Posterior vena cava (tissue), 2 donors: ENCODE results near the gene GNAI3. TPM values are rescaled to one million over a fixed set of nuclear protein-coding genes. Genes with fewer than 3 reads are reported as not detected.

Experiments used
- DNase-seq: peaks from one replicate; pipeline ENCODE4 v3.0.0-alpha.2; 2020; ENCODE audit warnings: low spot score
- intact Hi-C, 2 donors: fragments of 100-400 bp; cut with DNase I; formaldehyde crosslinking; loops; one replicate each; pipeline versions ENCODE4 v1.14.1 to v1.14.2; 2022 to 2023
- long read RNA-seq, 2 donors: library from polyadenylated mRNA; unstranded; transcript quantifications; one replicate each; pipeline ENCODE4 v2.0.0, GENCODE V29; 2020 to 2021
- total RNA-seq, 2 donors: library from RNA; stranded (reverse); fragmentation: NEBNext Ultra II Directional; extraction: Animal tissue kit (Norgen Biotek cat#: 25700); gene quantifications; one replicate each; pipeline ENCODE4 v1.2.1, GENCODE V29; 2021
- donor health status: DM: yes; HTN: yes; CAD: no.
- donor health status: DM: yes; HTN: yes; CAD: no.

GNAI3 gene
- 1 to 10 TPM; 6.8 to 7.5 TPM for total RNA-seq
- long read RNA-seq, donor 1, full-length matches to known transcripts, result 42 of 46 reads
- long read RNA-seq, donor 1, partial matches to known transcripts, result 0 of 46 reads
- long read RNA-seq, donor 1, other reads (novel, unspliced or antisense), result 4 of 46 reads
- long read RNA-seq, donor 2, full-length matches to known transcripts, result 204 of 221 reads
- long read RNA-seq, donor 2, partial matches to known transcripts, result 8 of 221 reads
- long read RNA-seq, donor 2, other reads (novel, unspliced or antisense), result 9 of 221 reads

DNA sequence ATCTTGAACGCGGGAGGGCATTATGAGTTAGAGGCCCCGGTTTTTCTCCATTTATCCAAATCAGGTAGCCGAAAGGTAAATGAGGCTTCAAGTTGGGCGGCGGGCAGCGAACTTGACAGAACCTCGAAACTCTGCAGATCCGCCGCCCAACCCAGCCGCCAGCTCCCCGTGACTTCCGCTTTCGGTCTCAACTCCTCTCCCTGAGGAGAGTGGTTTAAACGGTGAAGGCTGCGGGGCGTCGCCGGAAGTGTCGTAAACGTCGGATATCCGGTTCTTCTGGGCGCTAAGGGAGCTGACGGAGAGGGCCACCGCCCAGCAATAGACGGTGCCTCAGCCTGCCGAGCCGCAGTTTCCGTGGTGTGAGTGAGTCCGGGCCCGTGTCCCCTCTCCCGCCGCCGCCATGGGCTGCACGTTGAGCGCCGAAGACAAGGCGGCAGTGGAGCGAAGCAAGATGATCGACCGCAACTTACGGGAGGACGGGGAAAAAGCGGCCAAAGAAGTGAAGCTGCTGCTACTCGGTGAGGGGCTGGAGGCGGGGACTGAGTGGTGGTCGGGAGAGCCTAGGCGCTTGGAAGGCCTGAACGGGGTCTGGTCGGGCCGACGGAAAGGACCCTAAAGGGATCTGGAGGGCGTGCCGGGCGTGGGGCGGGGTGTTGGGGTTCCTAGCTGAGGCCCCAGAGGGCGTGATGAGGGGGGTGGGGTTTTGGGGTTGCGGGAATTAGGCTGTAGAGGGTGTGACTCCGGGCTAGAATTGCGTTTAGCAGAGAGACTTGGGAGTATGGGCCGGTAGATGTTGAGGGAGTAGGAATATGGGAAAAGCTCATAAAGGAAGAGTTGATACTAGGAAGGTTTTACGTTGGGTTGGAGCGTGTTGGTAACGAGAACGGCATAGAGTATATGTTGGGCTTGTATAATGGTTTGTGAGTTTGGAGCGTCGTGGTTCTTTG, at the start of gene GNAI3:
TSS of gene GNAI3 (plus strand) at position 295 of the 947 bp plus-strand sequence. CDS start at position 401, 106 bp downstream.
- intact Hi-C loops, result loop anchor here (10.0 kb wide), 3 partner anchors 76 to 436 kb away; partner anchors contain the start of gene AHCYL1 (in 1 of the 2)

GRCh38 chr1:109499081-109499480, 49.3 kb upstream of the GNAI3 start:
- intact Hi-C loops, result loop anchor here in 1 of 2 donors (1.0 kb wide), 1 partner anchor 36 kb away; no protein-coding TSS in a partner anchor
- DNase-seq, result no peak

More for the DNA sequence above, at the start of gene GNAI3:
- peak; percentile 99 for DNase-seq

- DNase-seq, result no peak
- intact Hi-C loops, result loop anchor here in 1 of 2 donors (1.0 kb wide), 1 partner anchor 35 kb away; no protein-coding TSS in a partner anchor
These were observed 48.5 kb upstream of the GNAI3 start for GRCh38 chr1:109499661-109500536.

DNA sequence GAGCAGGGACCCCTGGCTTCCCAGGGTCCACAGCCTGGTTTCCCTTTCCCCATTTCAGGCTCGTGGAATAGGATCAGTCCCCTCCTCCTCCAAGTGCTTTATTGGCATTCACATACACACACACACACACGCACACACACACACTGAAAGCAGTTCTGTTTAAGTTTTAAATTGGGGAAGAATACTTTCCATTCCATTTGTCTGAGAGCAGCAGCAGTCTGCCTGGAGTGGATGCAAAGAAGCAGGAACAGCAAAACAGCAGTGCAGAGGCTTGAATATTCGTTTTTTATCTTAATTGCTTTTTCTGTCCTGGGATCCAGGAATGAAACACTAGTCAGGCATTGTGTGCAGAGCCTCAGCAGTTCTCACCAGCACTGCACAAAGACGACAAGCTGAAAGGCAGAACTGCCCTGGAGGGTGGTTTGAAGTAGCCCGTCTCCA, 47.5 kb upstream of the GNAI3 start:
- intact Hi-C loops, result no loop called here
- DNase-seq, result no peak

DNA sequence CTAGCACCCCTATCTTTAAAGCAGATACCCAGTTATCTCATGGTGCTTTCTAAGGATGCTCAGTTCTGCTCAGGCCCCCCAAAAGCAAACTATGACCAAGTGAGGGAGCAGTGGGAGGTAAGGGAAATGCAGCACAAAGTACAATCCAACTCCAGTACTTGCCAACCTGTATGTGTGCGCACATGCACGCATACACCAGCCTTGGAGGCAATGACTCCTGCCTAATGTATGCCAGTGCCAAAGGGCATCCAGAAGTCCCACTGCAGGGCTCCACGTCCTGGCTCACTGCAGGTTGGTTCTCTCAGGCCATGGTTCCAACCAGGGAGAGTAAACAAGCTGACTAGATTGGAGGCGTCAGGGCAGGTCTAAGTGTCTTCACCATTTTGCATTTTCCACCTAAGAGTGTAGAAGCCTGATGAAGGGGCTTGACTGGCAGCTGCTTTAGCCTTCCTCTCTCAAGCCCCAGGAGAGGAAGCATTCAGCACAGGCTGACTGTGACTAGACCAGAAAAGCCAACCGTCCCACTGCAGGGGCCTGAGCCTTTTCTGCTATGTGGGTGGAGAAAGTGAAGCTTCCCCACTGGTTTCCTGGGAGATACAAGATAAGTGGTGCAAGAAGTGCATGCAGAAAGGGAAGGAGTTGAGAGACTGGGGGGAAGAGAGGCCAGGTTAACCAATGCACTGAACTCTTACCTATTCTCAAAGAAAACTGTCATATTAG, 46.6 kb upstream of the GNAI3 start:
- no peak for DNase-seq
- intact Hi-C loops, result no loop called here

GRCh38 chr1:109502364-109502851, 46.0 kb upstream of the GNAI3 start:
- intact Hi-C loops, result no loop called here
- no peak for DNase-seq

- no peak for DNase-seq
- intact Hi-C loops, result no loop called here
These were observed 44.5 kb upstream of the GNAI3 start for GRCh38 chr1:109503935-109504334.

GRCh38 chr1:109504974-109505373, 43.4 kb upstream of the GNAI3 start:
- intact Hi-C loops, result no loop called here
- no peak for DNase-seq

DNA sequence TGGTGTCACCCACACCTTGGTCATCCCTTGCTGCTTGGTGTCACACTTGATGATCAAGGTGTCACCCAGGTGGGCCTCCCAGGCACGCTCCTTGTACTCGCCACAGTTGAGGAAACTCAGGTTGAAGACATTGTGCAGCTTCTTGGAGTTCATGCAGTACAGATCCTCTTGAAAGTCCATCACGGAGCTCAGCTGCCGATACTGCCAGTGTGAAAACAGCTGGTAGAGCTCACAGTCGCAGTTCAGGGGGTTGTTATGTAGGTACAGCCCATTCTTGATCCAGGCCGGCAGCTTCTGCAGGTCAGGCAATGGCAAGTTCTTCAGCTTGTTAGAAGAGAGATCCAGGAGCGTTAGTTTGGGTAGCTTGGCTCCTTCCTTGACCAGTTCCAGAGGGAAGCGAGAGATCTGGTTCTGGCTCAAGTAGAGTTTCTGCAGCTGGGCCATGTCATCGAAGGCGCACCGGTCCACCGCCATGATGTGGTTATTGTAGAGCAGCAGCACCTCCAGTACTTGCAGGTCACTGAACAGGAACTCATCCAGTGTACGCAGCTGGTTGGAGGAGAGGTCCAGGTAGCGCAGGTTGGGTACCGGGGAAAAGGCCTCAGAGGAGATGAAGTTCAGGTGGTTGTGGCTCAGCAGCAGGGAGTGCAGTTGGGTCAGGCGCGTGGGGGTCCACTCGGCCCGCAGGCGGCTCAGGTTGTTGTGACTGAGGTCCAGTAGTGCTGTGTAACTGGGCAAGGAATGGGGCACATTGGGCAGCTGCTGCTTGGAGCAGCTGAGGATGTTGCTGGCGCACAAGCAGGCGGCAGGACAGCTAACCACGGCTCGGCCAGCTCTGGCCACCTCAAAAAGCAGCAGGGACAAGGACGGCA, 40.2 kb upstream of the GNAI3 start:
- DNase-seq, result no peak
- intact Hi-C loops, result no loop called here

DNA sequence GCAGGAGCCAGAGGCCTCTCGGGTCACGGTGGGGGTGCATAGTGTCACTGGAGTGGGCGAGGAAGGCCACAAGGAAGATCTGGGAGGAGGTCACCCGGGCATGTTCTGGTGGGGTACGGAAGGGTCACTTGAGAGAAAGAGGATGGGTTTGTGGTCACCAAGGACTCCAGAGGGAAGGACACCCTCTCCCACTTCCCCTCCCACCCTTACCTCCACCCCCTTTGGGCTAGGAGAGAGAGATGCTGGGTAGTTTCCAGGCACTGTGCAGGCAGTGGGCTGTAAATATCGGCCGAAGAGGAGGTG, 39.6 kb upstream of the GNAI3 start:
- intact Hi-C loops, result no loop called here
- DNase-seq, result no peak

DNA sequence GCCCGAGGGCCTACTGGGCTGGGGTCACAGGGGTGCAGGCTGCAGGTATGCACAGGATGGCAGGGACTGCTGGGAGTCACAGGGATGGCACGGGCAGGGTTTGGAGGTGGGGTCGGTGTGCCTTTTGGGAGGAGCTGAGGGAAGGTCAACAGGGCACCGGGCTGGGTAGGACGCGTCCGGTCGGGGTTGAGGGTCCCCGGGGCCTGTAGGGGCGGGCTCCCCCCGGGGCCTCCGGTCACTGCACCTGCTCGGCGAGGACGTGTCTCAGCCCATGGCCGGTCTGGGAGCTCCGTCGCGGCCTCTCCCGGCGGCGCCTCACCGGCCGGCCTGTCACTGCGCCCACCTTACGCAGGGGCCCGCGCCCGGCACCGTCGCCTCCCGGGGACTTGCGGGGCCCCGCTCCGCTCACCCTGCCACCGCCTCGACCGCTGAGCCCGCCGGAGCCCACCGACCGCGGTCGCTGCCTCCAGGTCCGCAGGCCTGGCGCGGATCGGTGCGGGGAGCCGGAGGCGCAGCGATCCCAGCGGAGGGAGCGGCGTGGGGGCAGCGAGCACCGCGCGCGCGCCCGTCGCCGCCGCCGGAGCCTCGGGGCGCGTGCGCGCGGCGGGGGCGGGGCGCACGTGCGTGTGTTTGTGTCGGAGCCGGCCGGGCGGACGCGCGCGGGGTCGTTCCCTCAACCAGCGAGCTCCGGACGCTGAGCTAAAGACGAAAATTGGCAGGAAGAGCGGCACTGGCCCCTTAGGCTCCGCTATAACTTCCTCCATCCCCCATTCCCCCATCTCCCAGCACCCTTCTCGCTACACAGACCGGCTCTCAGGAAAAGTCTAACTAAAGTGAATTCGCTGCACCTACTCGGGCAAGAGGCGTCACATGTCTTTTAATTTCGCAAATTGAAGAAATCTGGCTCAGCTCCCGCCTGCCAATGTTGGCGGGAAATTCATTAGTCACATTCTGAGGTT, 39.0 kb upstream of the GNAI3 start, which contains the start of gene AMIGO1:
TSS of gene AMIGO1 (minus strand) at position 552 of the 959 bp plus-strand sequence. CDS start 815 bp downstream, outside the sequence.
- intact Hi-C loops, result no loop called here
- no peak for DNase-seq

- no peak for DNase-seq
These were observed 35.2 kb upstream of the GNAI3 start for GRCh38 chr1:109513110-109513710.

GRCh38 chr1:109514846-109515245, 33.6 kb upstream of the GNAI3 start:
- DNase-seq, result no peak
- intact Hi-C loops, result no loop called here

More at GRCh38 chr1:109513110-109513710, 35.2 kb upstream of the GNAI3 start:
- intact Hi-C loops, result no loop called here

- intact Hi-C loops, result no loop called here
- DNase-seq, result no peak
These were observed 31.5 kb upstream of the GNAI3 start for GRCh38 chr1:109516872-109517271.

- intact Hi-C loops, result no loop called here
These were observed 31.1 kb upstream of the GNAI3 start for GRCh38 chr1:109517337-109517736.

More at GRCh38 chr1:109517337-109517736, 31.1 kb upstream of the GNAI3 start:
- DNase-seq, result no peak
